ENCODE data around the gene FMN2. TPM values are rescaled to one million over a fixed set of nuclear protein-coding genes. Genes with fewer than 3 reads are reported as not detected.
"Not testable (repeated sequence)": the region's sequence is repeated elsewhere in the genome, so short reads cannot be mapped to it uniquely, and the experiment has no call there.

Gene FMN2
- total RNA-seq, 3 donors from 2014 or later (not counting 1 experiment from before 2014, with no cell fraction given), result not detected

- peaks cover 11% of the 10 kb centered on the region for H3K9me3 ChIP-seq (ENCODE audit: control insufficient read depth, insufficient read depth, low read length)
- DNase-seq (no peak), ATAC-seq (no peak)
- no peak overlapping the region for H3K4me3 Mint-ChIP-seq
- intact Hi-C loops (cut with micrococcal nuclease), result no loop called here
- H3K27me3 ChIP-seq (ENCODE audit: control insufficient read depth, insufficient read depth, low read length), result no peaks in the 10 kb centered on the region
- H3K36me3 Mint-ChIP-seq, result no peaks in the 10 kb centered on the region
- no peaks in the 10 kb centered on the region for H3K4me1 Mint-ChIP-seq
- peaks cover 7 to 15% of the 10 kb centered on the region in 2 donors for H3K9me3 Mint-ChIP-seq
- no peak for TF ChIP-seq CTCF (IDR thresholded peaks at IDR 0.05)
- no peak overlapping the region for H3K27ac ChIP-seq (ENCODE audit: low read length)
- no peak overlapping the region for H3K4me3 ChIP-seq (ENCODE audit: low read length)
- no peaks in the 10 kb centered on the region for H3K36me3 ChIP-seq (ENCODE audit: control insufficient read depth, insufficient read depth, low read length)
- WGBS (ENCODE audit: insufficient coverage), result 83% methylated on average over 3 of the region's 3 CpGs
- H3K27me3 Mint-ChIP-seq (ENCODE audit: low read depth in 2 of 2), result no peaks in the 10 kb centered on the region
- H3K27ac Mint-ChIP-seq, result no peak overlapping the region
- H3K4me1 ChIP-seq (ENCODE audit: control insufficient read depth, insufficient read depth, low read length), result no peaks in the 10 kb centered on the region
These were observed 167.2 kb downstream of the FMN2 start for GRCh38 chr1:240258910-240259309.

DNA sequence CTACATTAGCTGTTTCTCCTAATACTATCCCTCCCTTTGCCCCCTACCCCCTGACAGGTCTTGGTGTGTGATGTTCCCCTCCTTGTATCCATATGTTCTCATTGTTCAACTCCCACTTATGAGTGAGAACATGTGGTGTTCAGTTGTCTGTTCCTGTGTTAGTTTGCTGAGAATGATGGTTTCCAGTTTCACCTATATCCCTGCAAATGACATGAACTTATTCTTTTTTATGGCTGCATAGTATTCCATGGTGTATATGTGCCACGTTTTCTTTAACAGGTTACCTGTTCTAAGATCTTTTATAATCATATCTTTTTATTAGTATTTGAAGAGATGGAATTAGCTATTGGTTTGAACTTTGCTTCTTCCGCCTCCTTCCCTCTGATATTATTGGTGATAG, 172.8 kb downstream of the FMN2 start:
- DNase-seq; H3K27me3 Mint-ChIP-seq (ENCODE audit: low read depth in 2 of 2); H3K4me3 ChIP-seq (ENCODE audit: low read length); H3K4me3 Mint-ChIP-seq; H3K27ac Mint-ChIP-seq; H3K4me1 ChIP-seq (ENCODE audit: control insufficient read depth, insufficient read depth, low read length); H3K27ac ChIP-seq (ENCODE audit: low read length); H3K4me1 Mint-ChIP-seq; H3K36me3 Mint-ChIP-seq; H3K9me3 Mint-ChIP-seq; intact Hi-C loops (cut with micrococcal nuclease); H3K27me3 ChIP-seq (ENCODE audit: control insufficient read depth, insufficient read depth, low read length); ATAC-seq; H3K9me3 ChIP-seq (ENCODE audit: control insufficient read depth, insufficient read depth, low read length); H3K36me3 ChIP-seq (ENCODE audit: control insufficient read depth, insufficient read depth, low read length): not testable (repeated sequence)
- 100% methylated on average over 1 of the region's 2 CpGs for WGBS (ENCODE audit: insufficient coverage)

- no CpG with 5 or more reads among the region's 2 CpGs for WGBS (ENCODE audit: insufficient coverage)
These were observed 179.4 kb downstream of the FMN2 start for GRCh38 chr1:240271081-240271480.

DNA sequence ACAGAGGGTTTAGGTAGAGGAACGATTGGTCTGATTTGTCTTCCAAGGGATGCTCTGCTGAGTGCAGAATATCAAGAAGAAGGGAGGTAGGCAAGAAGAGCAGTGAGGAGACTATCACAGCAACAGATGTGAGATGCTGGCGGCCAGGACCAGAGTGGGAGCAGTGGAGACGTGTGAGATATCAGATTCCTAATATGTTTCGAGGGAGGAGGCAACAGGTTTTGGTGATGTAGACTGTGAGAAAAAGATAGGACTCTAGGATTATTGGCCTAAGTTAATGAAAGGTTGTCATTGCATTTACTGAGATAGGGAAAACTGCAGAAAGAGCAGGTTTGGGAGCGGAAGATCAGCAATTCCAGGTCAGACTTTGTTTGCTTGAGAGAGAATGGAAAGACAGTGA, 182.9 kb downstream of the FMN2 start:
- H3K36me3 ChIP-seq (ENCODE audit: control insufficient read depth, insufficient read depth, low read length), result no peaks in the 10 kb centered on the region
- Mint-ChIP-seq H3K4me1 (no peaks in the 10 kb centered on the region), H3K27ac (no peak overlapping the region), H3K4me3 (no peak overlapping the region), H3K27me3 (ENCODE audit: low read depth in 2 of 2) (no peaks in the 10 kb centered on the region), H3K9me3 (peaks cover 12 to 15% of the 10 kb centered on the region in 2 donors), H3K36me3 (no peaks in the 10 kb centered on the region)
- no peaks in the 10 kb centered on the region for H3K27me3 ChIP-seq (ENCODE audit: control insufficient read depth, insufficient read depth, low read length)
- WGBS (ENCODE audit: insufficient coverage), result 77% methylated on average over 5 of the region's 5 CpGs
- H3K4me1 ChIP-seq (ENCODE audit: control insufficient read depth, insufficient read depth, low read length), result no peaks in the 10 kb centered on the region
- TF ChIP-seq CTCF (IDR thresholded peaks at IDR 0.05), result no peak
- no peak overlapping the region for H3K27ac ChIP-seq (ENCODE audit: low read length)
- no peak for ATAC-seq
- no peaks in the 10 kb centered on the region for H3K9me3 ChIP-seq (ENCODE audit: control insufficient read depth, insufficient read depth, low read length)
- H3K4me3 ChIP-seq (ENCODE audit: low read length), result no peak overlapping the region
- intact Hi-C loops (cut with micrococcal nuclease), result no loop called here
- DNase-seq, result no peak

More at GRCh38 chr1:240271081-240271480, 179.4 kb downstream of the FMN2 start:
- H3K27me3 ChIP-seq (ENCODE audit: control insufficient read depth, insufficient read depth, low read length), result no peaks in the 10 kb centered on the region
- DNase-seq (no peak), ATAC-seq (no peak)
- no peak overlapping the region for H3K27ac ChIP-seq (ENCODE audit: low read length)
- H3K9me3 Mint-ChIP-seq, result peaks cover 12% of the 10 kb centered on the region in 2 donors
- H3K4me1 Mint-ChIP-seq, result no peaks in the 10 kb centered on the region
- no peak overlapping the region for H3K27ac Mint-ChIP-seq
- no peak overlapping the region for H3K4me3 Mint-ChIP-seq
- no peaks in the 10 kb centered on the region for H3K4me1 ChIP-seq (ENCODE audit: control insufficient read depth, insufficient read depth, low read length)
- intact Hi-C loops (cut with micrococcal nuclease), result no loop called here
- no peak overlapping the region for H3K4me3 ChIP-seq (ENCODE audit: low read length)
- H3K27me3 Mint-ChIP-seq (ENCODE audit: low read depth in 2 of 2), result no peaks in the 10 kb centered on the region
- no peaks in the 10 kb centered on the region for H3K36me3 Mint-ChIP-seq
- H3K9me3 ChIP-seq (ENCODE audit: control insufficient read depth, insufficient read depth, low read length), result no peaks in the 10 kb centered on the region
- no peaks in the 10 kb centered on the region for H3K36me3 ChIP-seq (ENCODE audit: control insufficient read depth, insufficient read depth, low read length)
- TF ChIP-seq CTCF (IDR thresholded peaks at IDR 0.05), result no peak

DNA sequence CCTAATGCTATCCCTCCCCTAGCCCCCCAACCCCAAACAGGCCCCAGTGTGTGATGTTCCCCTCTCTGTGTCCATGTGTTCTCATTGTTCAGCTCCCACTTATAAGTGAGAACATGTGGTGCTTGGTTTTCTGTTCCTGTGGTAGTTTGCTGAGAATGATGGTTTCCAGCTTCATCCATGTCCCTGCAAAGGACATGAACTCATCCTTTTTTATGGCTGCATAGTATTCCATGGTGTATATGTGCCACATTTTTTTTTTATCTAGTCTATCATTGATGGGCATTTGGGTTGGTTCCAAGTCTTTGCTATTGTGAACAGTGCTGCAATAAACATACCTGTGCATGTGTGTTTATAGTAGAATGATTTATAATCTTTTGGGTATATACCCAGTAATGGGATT, 183.5 kb downstream of the FMN2 start:
- H3K4me3 Mint-ChIP-seq; DNase-seq; ATAC-seq; H3K27ac ChIP-seq (ENCODE audit: low read length); H3K9me3 ChIP-seq (ENCODE audit: control insufficient read depth, insufficient read depth, low read length); H3K27me3 ChIP-seq (ENCODE audit: control insufficient read depth, insufficient read depth, low read length); H3K27me3 Mint-ChIP-seq (ENCODE audit: low read depth in 2 of 2); H3K27ac Mint-ChIP-seq; H3K36me3 Mint-ChIP-seq; H3K36me3 ChIP-seq (ENCODE audit: control insufficient read depth, insufficient read depth, low read length); H3K4me1 ChIP-seq (ENCODE audit: control insufficient read depth, insufficient read depth, low read length); H3K4me3 ChIP-seq (ENCODE audit: low read length); intact Hi-C loops (cut with micrococcal nuclease); H3K4me1 Mint-ChIP-seq: not testable (repeated sequence)
- H3K9me3 Mint-ChIP-seq, result peaks cover 12 to 15% of the 10 kb centered on the region in 2 donors
